ENCODE measurements around the gene FBXL19. TPM values are rescaled to one million over a fixed set of nuclear protein-coding genes. Genes with fewer than 3 reads are reported as not detected.

FBXL19 gene
- total and polyA plus RNA-seq, 9 of the 15 experiments (the other 6 are each of a cell fraction or from before 2014, with no cell fraction given): 0.13 to 48.0 (median 13.5) TPM; not detected in 1

- TF ChIP-seq TFAP4 (CRISPR knock-in tag; IDR thresholded peaks at IDR 0.05; ENCODE audit: borderline replicate concordance): peak; percentile 94
- TF ChIP-seq PHB2 (IDR thresholded peaks at IDR 0.05; ENCODE audit: low read depth): no peak
- 0 out of 2 replicates have a peak, but pooled peaks have one; percentile 69 for TF ChIP-seq HDAC8 (tag; IDR thresholded peaks at IDR 0.05)
- TF ChIP-seq ZZZ3 (IDR thresholded peaks at IDR 0.05): no peak
- no peak for TF ChIP-seq ZNF146 (CRISPR knock-in tag; IDR thresholded peaks at IDR 0.05; ENCODE audit: unreplicated experiment)
- TF ChIP-seq ILF3 (IDR thresholded peaks at IDR 0.05; ENCODE audit: borderline replicate concordance): no peak
- TF ChIP-seq TAF15 (IDR thresholded peaks at IDR 0.05; ENCODE audit: low read depth, low read length): no peak
- no peak for TF ChIP-seq ZNF280B (CRISPR knock-in tag; IDR thresholded peaks at IDR 0.05)
- peak; percentile 80 for TF ChIP-seq MECOM (CRISPR knock-in tag; IDR thresholded peaks at IDR 0.05)
- no peak for TF ChIP-seq SP2 (IDR thresholded peaks at IDR 0.05; ENCODE audit: extremely low read depth, low read depth, low read length, poor library complexity, severe bottlenecking)
- no peak for TF ChIP-seq ZNF23 (CRISPR knock-in tag; IDR thresholded peaks at IDR 0.05)
- TF ChIP-seq GATAD2A (IDR thresholded peaks at IDR 0.05): peak; percentile 91; the same call in 1 of the 2 replicates
- peak; percentile 45 to 96; a peak in 3 of 4 replicates for TF ChIP-seq TEAD1 (CRISPR knock-in tag; IDR thresholded peaks at IDR 0.05)
- peak; percentile 98 for TF ChIP-seq AFF4 (CRISPR knock-in tag; IDR thresholded peaks at IDR 0.05)
- no peak for TF ChIP-seq HMG20B (CRISPR knock-in tag; IDR thresholded peaks at IDR 0.05)
- TF ChIP-seq ZNF79 (CRISPR knock-in tag; IDR thresholded peaks at IDR 0.05; ENCODE audit: low read depth): no peak
- no peak for TF ChIP-seq BHLHE40 (IDR thresholded peaks at IDR 0.05; ENCODE audit: low read length)
- no peak for TF ChIP-seq ZNF212 (CRISPR knock-in tag; IDR thresholded peaks at IDR 0.05)
- peak; percentile 100 for TF ChIP-seq E2F6 (IDR thresholded peaks at IDR 0.05; ENCODE audit: borderline replicate concordance in 1 of 2, extremely low read depth in 1 of 2, insufficient read depth in 1 of 2, insufficient read length in 1 of 2, low read depth in 1 of 2, low read length in 1 of 2, poor library complexity in 1 of 2, severe bottlenecking in 1 of 2)
- no peak for TF ChIP-seq MAFK (IDR thresholded peaks at IDR 0.05; ENCODE audit: low read length)
Measured at GRCh38 chr16:30893744-30894539, 29.4 kb upstream of the FBXL19 start, which contains the start of gene BCL7C (continued).

All from K562 (cell line).